HEK293 (cell line): Measurements from ENCODE around the gene FAM168A.

ENCODE experiments used
- CTCF ChIP-seq: fragments of 450-650 bp; formaldehyde crosslinking; IDR thresholded peaks from 2 replicates; pipeline ENCODE4 v1.5.1; 2016; ENCODE audit warnings: missing biosample characterization, missing genetic modification characterization
- GLIS1 ChIP-seq: fragments of 450-650 bp; formaldehyde crosslinking; IDR thresholded peaks from 2 replicates; pipeline ENCODE4 v1.5.1; 2016; ENCODE audit warnings: missing biosample characterization, missing genetic modification characterization
- HOXA7 ChIP-seq: sonication (generic); formaldehyde crosslinking; IDR thresholded peaks from 2 replicates; pipeline ENCODE4 v1.8.1; 2022; ENCODE audit warnings: missing genetic modification reagents, borderline replicate concordance
- ZBTB21 ChIP-seq: fragments of 450-650 bp; formaldehyde crosslinking; IDR thresholded peaks from 2 replicates; pipeline ENCODE4 v1.5.1; 2017; ENCODE audit warnings: missing biosample characterization, missing genetic modification characterization
- ZNF645 ChIP-seq: fragments of 450-650 bp; formaldehyde crosslinking; IDR thresholded peaks from 2 replicates; pipeline ENCODE4; 2016; ENCODE audit warnings: missing biosample characterization, missing genetic modification characterization

GRCh38 chr11:73453562-73453961 lies 144.3 kb downstream of the FAM168A start:
- TF ChIP-seq ZNF645 (tag by site-specific recombination) (no peak), CTCF (tag by site-specific recombination) (no peak), ZBTB21 (tag by site-specific recombination) (no peak), HOXA7 (CRISPR knock-in tag) (no peak), GLIS1 (tag by site-specific recombination) (no peak)
